WTC11 (cell line): ENCODE data around the gene PLAAT5. TPM values are rescaled to one million over a fixed set of nuclear protein-coding genes. Genes with fewer than 3 reads are reported as not detected.

ENCODE experiments used
- ATAC-seq: fragments of 200-7000 bp; cut with Tn5 transposase; 2 replicates; pipeline ENCODE4 v1.10.0; 2021; ENCODE audit warnings: mild to moderate bottlenecking, moderate library complexity
- CTCF ChIA-PET: fragments of 300-600 bp; sonication (Branson Sonifier 250); formaldehyde crosslinking; loops from one replicate; lab custom pipeline; 2021; ENCODE audit warnings: antibody characterized with exemption; lab: Charles Lee
- POLR2A ChIA-PET: fragments of 350-600 bp; sonication (Branson Sonifier 250); formaldehyde crosslinking; loops from one replicate; lab custom pipeline; 2021; ENCODE audit warnings: antibody characterized with exemption; lab: Charles Lee
- DNase-seq: peaks from one replicate; pipeline ENCODE4 v3.0.0; 2021; ENCODE audit warnings: low spot score
- H3K27ac Mint-ChIP-seq: 2 replicates; pipeline ENCODE4 v1.8.0; 2021; ENCODE audit warnings: mixed read lengths
- H3K27me3 Mint-ChIP-seq: 2 replicates; pipeline ENCODE4 v1.8.0; 2021; ENCODE audit warnings: low read depth, mild to moderate bottlenecking, moderate library complexity, mixed read lengths
- H3K36me3 Mint-ChIP-seq: 2 replicates; pipeline ENCODE4 v1.8.0; 2021; ENCODE audit warnings: mixed read lengths
- H3K4me1 Mint-ChIP-seq: 2 replicates; pipeline ENCODE4 v1.8.0; 2022; ENCODE audit warnings: mixed read lengths
- H3K4me3 Mint-ChIP-seq: 2 replicates; pipeline ENCODE4 v1.8.0; 2021; ENCODE audit warnings: mild to moderate bottlenecking, moderate library complexity, mixed read lengths
- H3K9me3 Mint-ChIP-seq: 2 replicates; pipeline ENCODE4 v1.8.0; 2021; ENCODE audit warnings: mixed read lengths
- ARID4B ChIP-seq: sonication (generic); formaldehyde crosslinking; IDR thresholded peaks from 2 replicates; pipeline ENCODE4 v1.8.0; 2023; ENCODE audit warnings: missing genetic modification reagents, mild to moderate bottlenecking, borderline replicate concordance
- CTCF ChIP-seq: fragments of 200-600 bp; IDR thresholded peaks from 2 replicates; pipeline ENCODE4 v1.8.0; 2022; ENCODE audit warnings: antibody characterized with exemption
- E2F5 ChIP-seq: sonication (generic); formaldehyde crosslinking; IDR thresholded peaks from 2 replicates; pipeline ENCODE4 v1.8.1; 2022; ENCODE audit warnings: mild to moderate bottlenecking, moderate library complexity, missing genetic modification reagents
- EMX1 ChIP-seq: fragments of 250-450 bp; sonication (Bioruptor Pico); IDR thresholded peaks from 2 replicates; pipeline ENCODE4 v1.8.0; 2021; ENCODE audit warnings: mild to moderate bottlenecking
- FOXK1 ChIP-seq: sonication (generic); formaldehyde crosslinking; IDR thresholded peaks from 2 replicates; pipeline ENCODE4 v1.8.0; 2022; ENCODE audit warnings: mild to moderate bottlenecking, moderate library complexity, missing genetic modification reagents
- JAZF1 ChIP-seq: fragments of 250-450 bp; sonication (Bioruptor Pico); IDR thresholded peaks from 2 replicates; pipeline ENCODE4 v1.9.0; 2021; ENCODE audit warnings: moderate library complexity, mild to moderate bottlenecking, inconsistent platforms
- JUN ChIP-seq: sonication (generic); formaldehyde crosslinking; IDR thresholded peaks from 2 replicates; pipeline ENCODE4 v1.8.0; 2023; ENCODE audit warnings: mild to moderate bottlenecking, missing genetic modification reagents
- MLX ChIP-seq: sonication (generic); formaldehyde crosslinking; IDR thresholded peaks from 2 replicates; pipeline ENCODE4 v1.8.1; 2023; ENCODE audit warnings: mild to moderate bottlenecking, missing genetic modification reagents, moderate library complexity
- NFATC4 ChIP-seq: fragments of 250-450 bp; sonication (Bioruptor Pico); IDR thresholded peaks from 2 replicates; pipeline ENCODE4 v1.9.0; 2021; ENCODE audit warnings: mild to moderate bottlenecking
- NFE2L1 ChIP-seq: sonication (generic); formaldehyde crosslinking; IDR thresholded peaks from 2 replicates; pipeline ENCODE4 v1.8.1; 2023; ENCODE audit warnings: missing genetic modification reagents
- NR2C2 ChIP-seq: sonication (generic); formaldehyde crosslinking; IDR thresholded peaks from 2 replicates; pipeline ENCODE4 v1.8.0; 2022; ENCODE audit warnings: mild to moderate bottlenecking, missing genetic modification reagents
- NR3C1 ChIP-seq: sonication (generic); formaldehyde crosslinking; conservative IDR thresholded peaks from 2 replicates; pipeline ENCODE4 v1.8.1; 2023; ENCODE audit warnings: low read depth, mild to moderate bottlenecking, missing genetic modification reagents
- PRDM15 ChIP-seq: sonication (generic); formaldehyde crosslinking; IDR thresholded peaks from 2 replicates; pipeline ENCODE4 v1.8.0; 2022; ENCODE audit warnings: missing genetic modification reagents
- RORB ChIP-seq: fragments of 250-450 bp; sonication (Bioruptor Pico); IDR thresholded peaks from 2 replicates; pipeline ENCODE4 v1.9.0; 2021; ENCODE audit warnings: mild to moderate bottlenecking
- SMAD3 ChIP-seq: sonication (generic); formaldehyde crosslinking; IDR thresholded peaks from 2 replicates; pipeline ENCODE4 v1.8.0; 2022; ENCODE audit warnings: missing genetic modification reagents, mild to moderate bottlenecking, borderline replicate concordance
- USF2 ChIP-seq: sonication (generic); formaldehyde crosslinking; IDR thresholded peaks from 2 replicates; pipeline ENCODE4 v1.8.1; 2023; ENCODE audit warnings: mild to moderate bottlenecking, missing genetic modification reagents, moderate library complexity
- ZBTB43 ChIP-seq: sonication (generic); formaldehyde crosslinking; IDR thresholded peaks from 2 replicates; pipeline ENCODE4 v1.8.1; 2023; ENCODE audit warnings: mild to moderate bottlenecking, missing genetic modification reagents
- ZNF138 ChIP-seq: sonication (generic); formaldehyde crosslinking; conservative IDR thresholded peaks from 2 replicates; pipeline ENCODE4 v1.8.1; 2022; ENCODE audit warnings: mild to moderate bottlenecking, moderate library complexity, missing genetic modification reagents
- total RNA-seq: library from RNA; stranded (reverse); gene quantifications from 3 replicates; pipeline ENCODE4 v1.2.3, GENCODE V29; 2021

Gene PLAAT5
- total RNA-seq, 1 experiment from 2014 or later: 23.0 TPM

GRCh38 chr11:63534895-63535461, 44.0 kb upstream of the PLAAT5 start:
- ChIA-PET CTCF (no interaction called here), POLR2A (no interaction called here)
- ATAC-seq (no peak), DNase-seq (no peak)
- TF ChIP-seq JAZF1 (CRISPR knock-in tag) (no peak), PRDM15 (CRISPR knock-in tag) (no peak), NR3C1 (no peak), MLX (CRISPR knock-in tag) (no peak), ARID4B (no peak), E2F5 (CRISPR knock-in tag) (no peak), NR2C2 (CRISPR knock-in tag) (no peak), NFE2L1 (no peak), RORB (CRISPR knock-in tag) (no peak), CTCF (no peak), SMAD3 (CRISPR knock-in tag) (no peak), NFATC4 (CRISPR knock-in tag) (no peak), FOXK1 (CRISPR knock-in tag) (no peak), ZNF138 (no peak), JUN (CRISPR knock-in tag) (no peak), USF2 (CRISPR knock-in tag) (no peak), ZBTB43 (CRISPR knock-in tag) (no peak), EMX1 (CRISPR knock-in tag) (no peak)
- H3K4me1 Mint-ChIP-seq: peaks cover 51% of the 10 kb centered on the region
- H3K9me3 Mint-ChIP-seq: no peaks in the 10 kb centered on the region
- no peak overlapping the region for H3K27ac Mint-ChIP-seq
- H3K4me3 Mint-ChIP-seq: no peak overlapping the region
- H3K27me3 Mint-ChIP-seq: no peaks in the 10 kb centered on the region; the same call in 1 of the 2 replicates
- H3K36me3 Mint-ChIP-seq: no peaks in the 10 kb centered on the region
